Fibroblast of skin of back (primary cell): ENCODE results near the gene TOMM5.
"Not testable (repeated sequence)": the region's sequence is repeated elsewhere in the genome, so short reads cannot be mapped to it uniquely, and the experiment has no call there.

ENCODE experiments used
- DNase-seq: peaks from one replicate; pipeline ENCODE4 v3.0.0-alpha.2; 2013

Gene TOMM5

DNA sequence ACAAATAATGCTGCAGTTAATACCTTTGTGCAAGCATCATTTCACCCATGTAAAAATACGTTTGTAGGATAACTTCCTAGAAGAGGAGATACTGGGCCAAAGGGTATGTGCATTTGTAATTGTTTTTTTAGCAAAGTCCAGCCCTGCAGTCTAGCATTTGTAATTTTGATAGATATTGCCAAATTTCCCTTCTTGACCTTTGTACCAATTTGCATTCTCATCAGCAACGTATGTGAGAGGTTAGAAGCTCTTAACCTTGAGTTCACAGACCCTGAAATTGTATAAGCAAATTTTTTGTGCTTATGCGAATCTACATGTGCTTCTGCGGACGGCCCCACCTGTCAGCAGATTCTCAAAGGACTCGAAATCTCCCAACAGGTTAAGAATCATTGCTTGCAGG, 18.6 kb upstream of the TOMM5 start:
- no peak for DNase-seq

GRCh38 chr9:37609735-37610397, 17.5 kb upstream of the TOMM5 start:
- DNase-seq = no peak

DNA sequence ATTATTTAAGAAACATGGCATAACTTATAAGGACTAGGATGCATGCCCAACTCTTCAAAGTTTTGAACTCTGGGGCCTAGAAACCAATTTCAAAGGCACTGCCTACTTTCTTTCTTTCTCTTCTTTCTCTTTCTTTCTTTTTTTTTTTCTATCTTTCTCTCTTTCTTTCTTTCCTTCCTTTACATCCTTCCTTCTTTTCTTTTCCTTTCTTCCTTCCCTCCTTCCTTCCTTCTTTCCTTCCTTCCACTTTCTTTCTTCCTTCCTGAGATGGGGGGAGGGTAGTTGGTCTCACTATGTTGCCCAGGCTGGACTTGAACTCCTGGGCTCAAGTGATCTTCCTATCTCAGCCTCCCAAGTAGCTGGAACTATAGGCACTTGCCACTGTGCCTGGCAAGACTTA, 15.9 kb upstream of the TOMM5 start:
- DNase-seq = no peak

- no peak for DNase-seq
These were observed 11.9 kb upstream of the TOMM5 start for GRCh38 chr9:37604296-37604695.

- no peak for DNase-seq
These were observed 10.4 kb upstream of the TOMM5 start for GRCh38 chr9:37602817-37603216.

DNA sequence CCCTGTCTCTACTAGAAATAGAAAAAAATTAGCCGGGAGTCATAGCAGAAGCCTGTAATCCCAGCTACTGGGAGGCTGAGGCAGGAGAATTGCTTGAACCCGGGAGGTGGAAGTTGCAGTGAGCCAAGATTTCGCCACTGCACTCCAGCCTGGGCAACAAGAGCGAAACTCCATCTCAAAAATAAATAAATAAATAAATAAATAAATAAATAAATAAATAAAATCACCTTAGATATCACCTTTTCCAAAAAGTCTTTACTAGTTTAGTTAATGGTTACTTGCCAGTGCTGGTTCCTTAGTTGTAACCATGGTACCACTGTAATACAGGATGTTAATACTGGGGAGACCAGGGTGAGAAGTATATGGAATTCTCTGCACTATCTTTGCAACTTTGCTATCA, 9.7 kb upstream of the TOMM5 start:
- DNase-seq = not testable (repeated sequence)

- DNase-seq = peak; percentile 19
These were observed 4.1 kb upstream of the TOMM5 start for GRCh38 chr9:37596504-37596903.

DNA sequence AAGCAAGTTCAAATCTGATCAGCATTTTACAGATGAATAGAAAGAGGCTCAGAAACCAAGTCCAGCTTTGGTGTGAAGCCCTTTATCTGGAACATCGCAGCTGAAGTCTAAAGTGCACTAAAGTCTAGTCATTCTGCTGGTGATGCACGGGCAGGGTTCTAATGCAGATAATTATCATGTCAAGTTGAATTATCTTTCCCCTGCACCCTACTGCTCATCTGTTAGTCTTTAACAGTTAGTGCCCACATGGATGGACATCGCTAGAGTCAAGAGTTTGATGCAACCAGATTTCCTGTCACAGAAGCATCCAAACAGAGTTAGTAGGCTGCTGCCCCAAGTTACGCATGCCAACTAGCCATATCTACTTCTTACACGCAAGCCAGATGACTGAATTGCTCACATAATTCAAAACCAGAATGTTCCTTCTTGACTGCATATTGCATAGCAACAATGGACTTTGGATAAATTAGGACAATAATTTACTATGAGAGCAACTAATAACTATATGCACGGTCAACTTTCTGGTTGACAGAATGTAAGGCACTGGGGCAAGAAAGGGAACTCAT, 1.6 kb upstream of the TOMM5 start:
- no peak for DNase-seq

DNA sequence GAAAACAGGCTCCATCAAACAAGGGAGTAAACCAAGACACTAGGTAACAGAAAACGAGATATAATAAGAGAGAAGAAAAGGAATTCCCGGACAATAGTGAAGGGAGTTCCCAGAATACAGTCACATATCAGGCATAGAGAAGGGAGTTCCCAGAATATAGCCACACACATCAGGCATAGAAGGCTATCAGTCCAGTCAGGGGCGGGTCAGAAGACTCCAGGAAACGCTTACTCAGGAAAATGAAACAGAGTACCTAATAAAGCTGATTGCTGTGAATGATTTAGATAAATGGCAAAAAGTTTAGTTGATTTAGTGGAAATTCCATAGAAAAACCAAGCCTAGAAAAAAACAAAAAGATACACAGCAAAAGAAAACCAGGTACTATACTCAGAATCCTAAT, 4.9 kb downstream of the TOMM5 start:
- no peak for DNase-seq

- no peak for DNase-seq
These were observed 8.8 kb downstream of the TOMM5 start for GRCh38 chr9:37583522-37584121.

GRCh38 chr9:37582548-37583157, 9.7 kb downstream of the TOMM5 start:
- peak; percentile 54 for DNase-seq

GRCh38 chr9:37575921-37576721, 16.3 kb downstream of the TOMM5 start, which contains the start of gene FBXO10:
Gene FBXO10, minus strand, starts transcription at chr9:37576380. Its CDS starts 34,612 bp downstream, at chr9:37541768.
- DNase-seq = peak; percentile 69

DNA sequence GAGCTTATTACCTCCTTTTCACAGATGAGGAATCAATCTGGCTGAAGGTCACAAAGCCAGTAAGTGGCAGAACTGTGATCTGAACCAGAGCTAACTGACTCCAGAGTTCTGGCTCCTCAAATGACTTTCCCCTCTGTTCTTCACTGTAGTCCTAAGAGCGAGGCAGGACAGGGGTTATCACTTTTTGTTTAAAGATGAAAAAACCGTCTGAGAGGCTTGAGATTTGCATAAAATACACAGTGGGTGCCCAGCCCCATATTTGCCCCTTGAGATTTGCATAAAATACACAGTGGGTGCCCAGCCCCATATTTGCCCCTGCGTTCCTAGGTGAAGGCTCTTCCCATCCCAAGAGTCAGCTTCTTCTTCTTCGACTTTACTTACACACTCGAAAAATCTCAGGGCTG, 16.9 kb downstream of the TOMM5 start:
- DNase-seq = no peak

DNA sequence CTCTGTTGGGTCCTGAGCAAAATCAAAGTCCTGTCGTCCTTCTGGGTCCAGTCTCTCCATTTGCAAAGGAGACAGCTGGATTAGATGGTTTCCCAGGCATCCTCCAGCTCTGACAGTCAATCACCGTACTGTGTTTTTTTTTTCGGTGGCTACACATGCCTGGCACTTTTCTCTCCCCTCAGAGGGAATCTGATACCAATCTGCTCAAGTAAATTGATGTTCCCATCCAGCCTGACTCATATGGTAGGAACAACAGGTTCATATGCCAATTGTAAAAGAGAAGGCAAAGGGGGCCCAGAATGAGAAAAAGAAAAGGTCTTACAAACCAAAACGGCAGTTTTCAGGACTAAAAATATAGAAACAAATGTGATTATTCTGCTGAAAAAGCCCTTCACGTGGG, 17.4 kb downstream of the TOMM5 start:
- DNase-seq = no peak

GRCh38 chr9:37574241-37574721, 18.1 kb downstream of the TOMM5 start:
- DNase-seq = peak; percentile 45

DNA sequence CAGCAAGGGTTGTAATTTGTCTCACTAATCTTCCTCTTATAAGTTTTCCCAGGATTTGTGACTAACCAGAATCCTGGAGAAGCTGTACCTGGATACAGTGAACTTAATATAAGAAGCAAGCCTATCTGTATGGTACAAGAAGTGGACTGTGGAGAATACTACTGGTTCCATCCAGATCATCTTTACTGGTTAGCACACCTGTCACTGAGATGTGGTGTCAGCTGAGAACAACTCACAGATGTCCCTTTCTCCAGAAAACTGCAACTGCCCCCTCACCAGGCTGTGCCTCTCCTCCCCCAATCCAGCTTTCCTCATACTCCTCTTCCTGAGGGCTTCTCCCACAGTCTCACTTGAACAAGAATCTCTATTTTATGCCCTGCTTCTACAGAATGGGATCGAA, 21.1 kb downstream of the TOMM5 start:
- no peak for DNase-seq

GRCh38 chr9:37566716-37567115, 25.7 kb downstream of the TOMM5 start:
- DNase-seq = no peak

GRCh38 chr9:37565661-37566618, 26.5 kb downstream of the TOMM5 start:
- DNase-seq = no peak

GRCh38 chr9:37564916-37565315, 27.5 kb downstream of the TOMM5 start:
- no peak for DNase-seq

DNA sequence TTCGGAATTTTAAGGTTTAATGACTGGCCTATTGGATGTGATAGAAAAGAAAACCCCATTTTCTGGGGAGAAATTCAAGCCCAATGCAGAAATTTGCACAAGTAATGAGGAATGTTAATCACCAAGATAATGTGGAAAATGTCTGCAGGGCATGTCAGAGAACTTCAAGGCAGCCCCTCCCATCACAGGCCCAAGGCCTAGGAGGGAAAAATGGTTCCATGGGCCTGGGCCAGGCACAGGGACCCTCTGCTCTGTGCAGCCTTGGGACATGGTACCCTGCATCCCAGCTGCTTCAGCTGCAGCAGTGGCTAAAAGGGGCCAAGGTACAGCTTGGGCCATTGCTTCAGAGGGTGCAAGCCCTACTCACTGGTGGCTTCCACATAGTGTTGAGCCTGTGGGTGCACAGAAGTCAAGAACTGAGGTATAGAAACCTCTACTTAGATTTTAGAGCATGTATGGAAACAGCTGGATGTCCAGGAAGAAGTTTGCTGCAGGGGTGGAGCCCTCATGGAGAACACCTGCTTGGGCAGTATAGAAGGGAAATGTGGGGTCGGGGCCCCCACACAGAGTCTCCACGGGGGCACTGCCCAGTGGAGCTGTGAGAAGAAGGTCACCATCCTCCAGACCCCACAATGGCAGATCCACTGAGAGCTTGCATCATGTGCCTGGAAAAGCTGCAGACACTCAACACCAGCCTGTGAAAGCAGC, 28.4 kb downstream of the TOMM5 start:
- no peak for DNase-seq

GRCh38 chr9:37562826-37563225, 29.6 kb downstream of the TOMM5 start:
- no peak for DNase-seq
